Cardiac atrium fibroblast (primary cell): ENCODE measurements around the gene FNBP1. TPM values are rescaled to one million over a fixed set of nuclear protein-coding genes. Genes with fewer than 3 reads are reported as not detected.

ENCODE experiments used
- total RNA-seq: library from RNA; depleted of rRNA; stranded (reverse); fragments of >200 nt; gene quantifications from 2 replicates; pipeline ENCODE4 v1.2.3, GENCODE V29; 2015

FNBP1 gene
- total RNA-seq: 26.9 and 29.8 TPM in 2 replicates

DNA sequence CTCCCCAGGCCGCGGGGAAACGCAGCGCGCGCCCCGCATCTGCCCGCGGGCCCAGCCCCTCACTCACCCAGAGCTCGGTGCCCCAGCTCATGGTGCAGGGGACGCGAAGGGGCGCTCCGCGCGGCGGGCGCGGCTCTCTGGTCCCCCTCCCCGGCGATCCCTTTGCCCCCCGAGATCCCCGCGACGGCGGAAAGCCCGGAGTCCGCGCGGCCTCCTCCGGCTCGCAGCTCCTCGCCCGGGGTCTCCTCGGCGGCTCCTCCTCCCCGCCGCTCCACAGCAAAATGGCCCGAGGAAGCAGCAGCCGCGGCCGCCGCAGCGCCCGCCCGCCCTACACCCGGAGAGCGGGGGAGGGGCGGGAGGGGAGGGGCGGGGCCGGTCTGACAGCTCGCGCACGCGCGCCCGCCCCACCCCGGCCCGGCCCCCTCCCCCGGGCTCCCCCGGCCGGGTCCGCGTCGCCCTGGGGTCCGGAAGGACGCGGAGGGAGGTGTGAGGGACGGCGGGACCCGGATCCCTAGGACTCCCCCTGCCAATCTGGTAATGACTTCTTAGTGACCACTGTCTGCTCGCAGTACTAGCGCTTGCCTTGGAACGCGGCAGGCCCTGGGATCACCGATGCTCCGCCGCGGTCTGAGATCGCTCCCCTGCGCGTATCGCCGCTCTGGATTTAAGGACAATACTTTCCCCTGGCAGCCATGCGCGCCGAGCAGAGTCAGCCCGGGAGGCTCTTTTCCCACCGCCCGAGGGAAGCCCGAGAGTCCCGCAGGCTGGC, at the start of gene FNBP1:
Gene FNBP1 (minus strand): TSS at position 305 of the 769 bp plus-strand sequence. CDS start 214 bp downstream, at position 91.

DNA sequence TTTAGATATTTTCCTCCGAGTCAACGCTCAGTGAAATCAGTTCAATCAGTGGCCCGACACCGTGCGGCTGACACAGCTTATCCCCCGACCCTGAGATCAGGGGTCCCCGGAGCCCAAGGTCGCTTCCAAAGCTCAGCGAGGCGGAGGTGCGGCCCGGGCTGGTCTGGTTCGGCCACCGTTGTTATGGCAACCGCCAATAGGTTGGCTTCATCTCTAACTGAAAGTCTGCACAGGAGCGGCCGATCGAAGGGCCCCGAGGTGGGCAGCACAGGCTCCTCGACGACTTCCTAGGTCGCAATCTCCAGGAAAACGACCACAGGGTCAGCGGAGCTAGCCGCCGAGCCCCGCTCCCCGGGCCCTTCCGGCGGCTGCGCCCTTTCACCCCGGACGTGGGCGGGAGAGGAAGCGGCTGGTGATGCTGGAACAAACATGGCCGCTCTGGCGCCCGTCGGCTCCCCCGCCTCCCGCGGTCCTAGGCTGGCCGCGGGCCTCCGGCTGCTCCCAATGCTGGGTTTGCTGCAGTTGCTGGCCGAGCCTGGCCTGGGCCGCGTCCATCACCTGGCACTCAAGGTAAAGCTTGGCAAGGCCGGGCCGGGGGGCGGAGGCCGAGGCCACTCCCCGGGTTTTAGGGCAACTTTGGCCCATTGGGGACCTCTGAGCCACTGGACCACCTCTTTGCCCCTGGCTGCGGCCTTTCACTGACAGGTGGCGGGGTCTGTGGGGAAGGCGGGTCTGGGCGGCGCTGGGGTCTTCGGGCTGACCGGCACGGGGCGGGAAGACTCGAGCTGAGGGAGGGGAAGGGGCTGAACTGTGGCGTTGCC, 10.7 kb upstream of the FNBP1 start, which contains the start of gene GPR107:
Gene GPR107 (plus strand): TSS at position 403 of the 821 bp plus-strand sequence. CDS start 27 bp downstream, at position 430.

Other genes with a start within 250 kb of the FNBP1 start
- gene TOR1B, start 240.0 kb downstream of the FNBP1 start, total RNA-seq: 20.0 and 34.0 TPM in 2 replicates
- gene TOR1A, start 219.1 kb downstream of the FNBP1 start, total RNA-seq: 37.7 and 57.2 TPM in 2 replicates
- gene C9orf78, start 207.9 kb downstream of the FNBP1 start, total RNA-seq: 22.4 and 31.4 TPM in 2 replicates
- 9.4 and 14.3 TPM in 2 replicates for gene USP20, start 207.7 kb downstream of the FNBP1 start, total RNA-seq
- gene GPR107, start 10.7 kb upstream of the FNBP1 start, total RNA-seq: 20.9 and 31.6 TPM in 2 replicates
- gene NCS1, start 129.2 kb upstream of the FNBP1 start, total RNA-seq: 19.0 and 26.4 TPM in 2 replicates
- not detected in 2 replicates for gene HMCN2, start 222.6 kb upstream of the FNBP1 start, total RNA-seq